Neural cell (in vitro differentiated cells): ENCODE results near the gene P2RY6. TPM values are rescaled to one million over a fixed set of nuclear protein-coding genes. Genes with fewer than 3 reads are reported as not detected.

Experiments
- H2AFZ ChIP-seq: fragments of 200-600, 300-800 bp; sonication (generic), shearing (Covaris generic); 2 replicates; pipeline ENCODE4 v1.6.0; 2014; ENCODE audit warnings: low read depth, mild to moderate bottlenecking, antibody characterized with exemption, low read length, moderate library complexity
- H3F3A ChIP-seq: fragments of 200-600 bp; shearing (Covaris generic); 2 replicates; pipeline ENCODE4 v1.6.1; 2016; ENCODE audit warnings: mild to moderate bottlenecking, moderate library complexity, mixed read lengths, antibody characterized with exemption, low read length; ENCODE audit not compliant: insufficient read depth, poor library complexity, severe bottlenecking
- H3K27ac ChIP-seq: fragments of 200-600, 300-800 bp; sonication (generic), shearing (Covaris generic); 2 replicates; pipeline ENCODE4 v1.5.1; 2014; ENCODE audit warnings: mild to moderate bottlenecking, low read length, moderate library complexity
- H3K27me3 ChIP-seq: fragments of 300-800, 200-600 bp; sonication (generic), shearing (Covaris generic); 2 replicates; pipeline ENCODE4 v1.6.0; 2014; ENCODE audit warnings: mild to moderate bottlenecking, low read depth, low read length, moderate library complexity; ENCODE audit not compliant: insufficient read depth
- H3K36me3 ChIP-seq: fragments of 300-800, 200-600 bp; sonication (generic), shearing (Covaris generic); 2 replicates; pipeline ENCODE4 v1.5.1; 2014; ENCODE audit warnings: mild to moderate bottlenecking, antibody characterized with exemption, low read length, moderate library complexity; ENCODE audit not compliant: insufficient read depth
- H3K4me2 ChIP-seq: fragments of 300-800, 200-600 bp; sonication (generic), shearing (Covaris generic); 2 replicates; pipeline ENCODE4 v1.6.0; 2014; ENCODE audit warnings: mild to moderate bottlenecking, low read length
- H3K4me3 ChIP-seq: fragments of 300-800, 200-600 bp; sonication (generic), shearing (Covaris generic); 2 replicates; pipeline ENCODE4 v1.5.1; 2014; ENCODE audit warnings: mild to moderate bottlenecking, low read length, moderate library complexity
- H3K79me2 ChIP-seq: fragments of 200-600 bp; shearing (Covaris generic); replicated peaks from 2 replicates; pipeline ENCODE4 v1.6.0; 2014; ENCODE audit warnings: mild to moderate bottlenecking, low read length, moderate library complexity; ENCODE audit not compliant: insufficient read depth
- H3K9ac ChIP-seq: fragments of 300-800, 200-600 bp; sonication (generic), shearing (Covaris generic); 2 replicates; pipeline ENCODE4 v1.6.1; 2016; ENCODE audit warnings: mild to moderate bottlenecking, low read length, mixed read lengths
- H3K9me2 ChIP-seq: fragments of 200-600 bp; shearing (Covaris generic); 2 replicates; pipeline ENCODE4 v1.6.1; 2016; ENCODE audit warnings: mild to moderate bottlenecking, low read length, mixed read lengths; ENCODE audit not compliant: insufficient read depth
- H3K9me3 ChIP-seq: fragments of 200-600, 300-800 bp; sonication (generic), shearing (Covaris generic); 2 replicates; pipeline ENCODE4 v1.6.1; 2016; ENCODE audit warnings: mild to moderate bottlenecking, mixed run types, low read length, moderate library complexity, mixed read lengths
- H4K20me1 ChIP-seq: fragments of 200-600 bp; shearing (Covaris generic); 2 replicates; pipeline ENCODE4 v1.6.1; 2016; ENCODE audit warnings: mild to moderate bottlenecking, mixed run types; ENCODE audit not compliant: insufficient read depth
- CTCF ChIP-seq: fragments of 450-650 bp; IDR thresholded peaks from 2 replicates; pipeline ENCODE4 v1.5.1; 2014; ENCODE audit warnings: antibody characterized with exemption, mild to moderate bottlenecking, moderate library complexity; ENCODE audit not compliant: poor library complexity, severe bottlenecking
- EP300 ChIP-seq: fragments of 450-650 bp; conservative IDR thresholded peaks from 2 replicates; pipeline ENCODE4 v1.6.1; 2014; ENCODE audit warnings: antibody characterized with exemption, mild to moderate bottlenecking, moderate library complexity; ENCODE audit not compliant: poor library complexity, severe bottlenecking
- EZH2 ChIP-seq: fragments of 200-600, 300-800 bp; shearing (Covaris generic), sonication (generic); IDR thresholded peaks from 2 replicates; pipeline ENCODE4 v1.6.1; 2014; ENCODE audit warnings: antibody characterized with exemption, low read length, borderline replicate concordance, mild to moderate bottlenecking; ENCODE audit not compliant: insufficient read depth, poor library complexity, severe bottlenecking
- MXI1 ChIP-seq: fragments of 450-650 bp; conservative IDR thresholded peaks from 2 replicates; pipeline ENCODE4 v1.6.1; 2014; ENCODE audit warnings: antibody characterized with exemption, mild to moderate bottlenecking; ENCODE audit not compliant: poor library complexity, severe bottlenecking
- POLR2AphosphoS5 ChIP-seq: IDR thresholded peaks from 2 replicates; pipeline ENCODE4 v1.6.1; 2012
- RAD21 ChIP-seq: fragments of 450-650 bp; conservative IDR thresholded peaks from 2 replicates; pipeline ENCODE4 v1.6.1; 2014; ENCODE audit warnings: antibody characterized with exemption, mild to moderate bottlenecking, moderate library complexity
- REST ChIP-seq: IDR thresholded peaks from 2 replicates; pipeline ENCODE4 v1.6.1; 2012; ENCODE audit warnings: borderline replicate concordance
- SMC3 ChIP-seq: fragments of 450-650 bp; conservative IDR thresholded peaks from 2 replicates; pipeline ENCODE4 v1.6.1; 2014; ENCODE audit warnings: antibody characterized with exemption, mild to moderate bottlenecking, moderate library complexity; ENCODE audit not compliant: poor library complexity
- TAF1 ChIP-seq: IDR thresholded peaks from 2 replicates; pipeline ENCODE4 v1.6.1; 2012; ENCODE audit warnings: low read depth
- polyA plus RNA-seq: library from polyadenylated mRNA; depleted of rRNA; stranded (reverse); fragments of >200 nt; gene quantifications from 2 replicates; pipeline ENCODE4 v1.2.3, GENCODE V29; 2014

The P2RY6 gene
- polyA plus RNA-seq, 1 donor from 2014 or later = not detected

GRCh38 chr11:73324116-73324515, 52.0 kb downstream of the P2RY6 start:
- Histone ChIP-seq H2AFZ (no peak overlapping the region), H3K9me3 (no peaks in the 10 kb centered on the region), H4K20me1 (no peaks in the 10 kb centered on the region), H3K27ac (no peak overlapping the region), H3K4me2 (no peak overlapping the region), H3K9me2 (no peaks in the 10 kb centered on the region), H3K9ac (no peak overlapping the region), H3F3A (no peaks in the 10 kb centered on the region), H3K4me3 (no peak overlapping the region), H3K27me3 (no peaks in the 10 kb centered on the region), H3K79me2 (peaks cover 12% of the 10 kb centered on the region), H3K36me3 (no peaks in the 10 kb centered on the region)
- TF ChIP-seq EZH2 = no peak
- no peak for TF ChIP-seq REST
- TF ChIP-seq MXI1 = no peak
- no peak for TF ChIP-seq EP300
- TF ChIP-seq POLR2AphosphoS5 = no peak
- no peak for TF ChIP-seq RAD21
- no peak for TF ChIP-seq TAF1
- no peak for TF ChIP-seq CTCF
- no peak for TF ChIP-seq SMC3

GRCh38 chr11:73324665-73325035, 52.5 kb downstream of the P2RY6 start:
- no peaks in the 10 kb centered on the region for H4K20me1 ChIP-seq

More at GRCh38 chr11:73324665-73325035, 52.5 kb downstream of the P2RY6 start:
- no peak overlapping the region for H3K4me3 ChIP-seq
- TF ChIP-seq RAD21 (no peak), EP300 (no peak), SMC3 (no peak), TAF1 (no peak), EZH2 (no peak), REST (no peak), CTCF (no peak), MXI1 (no peak), POLR2AphosphoS5 (no peak)
- H3K27ac ChIP-seq = no peak overlapping the region
- H3K79me2 ChIP-seq = peaks cover 12% of the 10 kb centered on the region
- no peaks in the 10 kb centered on the region for H3K9me3 ChIP-seq
- H3K9ac ChIP-seq = no peak overlapping the region
- H3K36me3 ChIP-seq = no peaks in the 10 kb centered on the region
- no peaks in the 10 kb centered on the region for H3F3A ChIP-seq
- H3K4me2 ChIP-seq = no peak overlapping the region
- no peaks in the 10 kb centered on the region for H3K27me3 ChIP-seq
- no peaks in the 10 kb centered on the region for H3K9me2 ChIP-seq
- no peak overlapping the region for H2AFZ ChIP-seq
